KBM-7 (cell line): ENCODE measurements around the gene CNTNAP2.
"Not testable (repeated sequence)": the region's sequence is repeated elsewhere in the genome, so short reads cannot be mapped to it uniquely, and the experiment has no call there.

Source experiments
- DNase-seq: peaks from one replicate; pipeline ENCODE4 v3.0.0-alpha.2; 2015
- in situ Hi-C: fragments of 300-500 bp; cut with MboI; formaldehyde crosslinking; loops from 2 replicates; pipeline ENCODE4 v1.14.3; 2020; ENCODE audit warnings: low sequenced_read_pairs, low pct_unique_long_range_greater_than_20kb, mixed read lengths

Gene CNTNAP2

DNA sequence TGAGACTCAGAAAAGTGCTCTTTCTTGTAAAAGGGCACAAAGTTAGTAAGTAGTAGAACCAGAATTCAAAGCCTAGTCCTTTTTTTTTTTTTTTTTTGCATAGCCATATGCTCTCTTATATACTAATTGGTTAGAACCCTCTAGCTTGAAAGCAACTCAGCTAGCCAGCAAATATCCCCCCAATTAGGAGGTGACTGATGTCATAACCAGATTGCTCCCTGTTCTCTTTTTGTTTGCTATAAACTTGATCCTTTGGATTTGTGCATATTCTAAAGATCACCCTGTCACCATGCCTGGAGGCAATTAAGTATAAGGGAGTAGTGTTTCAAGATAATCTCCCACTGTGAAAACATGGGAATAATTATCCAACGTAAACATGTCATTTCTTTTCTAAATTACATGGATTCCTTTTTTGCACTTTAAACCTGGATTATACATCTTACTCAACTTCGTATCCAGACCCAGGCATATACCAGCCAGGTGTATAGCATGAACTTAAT lies 963.4 kb downstream of the CNTNAP2 start:
- in situ Hi-C loops, result no loop called here
- no peak for DNase-seq

DNA sequence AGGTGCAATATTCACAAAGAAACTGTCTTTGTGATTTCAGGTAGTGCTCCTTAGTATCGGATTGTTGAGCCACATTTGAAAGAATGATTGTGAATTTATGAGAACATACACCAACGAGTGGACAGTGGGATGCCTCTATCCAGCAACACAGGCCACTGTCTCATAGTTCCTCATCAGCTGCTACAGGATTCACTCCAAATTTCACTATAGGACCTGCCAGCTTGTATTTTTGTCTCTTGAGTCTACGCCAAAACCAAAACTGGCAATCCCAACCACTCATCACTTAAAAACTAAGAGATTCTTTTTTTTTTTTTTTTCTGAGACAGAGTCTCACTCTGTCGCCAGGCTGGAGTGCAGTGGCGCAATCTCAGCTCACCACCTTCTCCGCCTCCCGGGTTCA lies 964.5 kb downstream of the CNTNAP2 start:
- in situ Hi-C loops, result no loop called here
- no peak for DNase-seq

DNA sequence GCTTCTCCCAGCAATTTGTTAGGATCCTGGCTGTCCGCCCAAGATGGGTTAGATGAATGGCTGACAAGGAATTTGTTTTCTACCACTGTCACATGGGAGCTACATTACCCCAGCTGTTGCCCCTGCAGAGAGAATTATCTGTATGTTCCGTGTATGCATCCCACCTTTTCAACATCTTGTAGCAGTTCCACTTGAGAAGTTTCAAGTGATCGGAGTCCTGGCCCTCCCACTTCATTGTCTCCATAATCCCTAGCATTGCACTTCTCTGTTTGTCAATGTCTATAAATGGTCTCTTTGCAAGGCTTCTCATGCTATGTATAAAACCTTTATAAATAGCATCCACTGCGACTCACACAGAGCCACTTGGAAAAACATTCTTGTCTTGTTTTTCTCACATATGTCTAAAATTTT lies 972.5 kb downstream of the CNTNAP2 start:
- in situ Hi-C loops, result no loop called here
- DNase-seq, result no peak

DNA sequence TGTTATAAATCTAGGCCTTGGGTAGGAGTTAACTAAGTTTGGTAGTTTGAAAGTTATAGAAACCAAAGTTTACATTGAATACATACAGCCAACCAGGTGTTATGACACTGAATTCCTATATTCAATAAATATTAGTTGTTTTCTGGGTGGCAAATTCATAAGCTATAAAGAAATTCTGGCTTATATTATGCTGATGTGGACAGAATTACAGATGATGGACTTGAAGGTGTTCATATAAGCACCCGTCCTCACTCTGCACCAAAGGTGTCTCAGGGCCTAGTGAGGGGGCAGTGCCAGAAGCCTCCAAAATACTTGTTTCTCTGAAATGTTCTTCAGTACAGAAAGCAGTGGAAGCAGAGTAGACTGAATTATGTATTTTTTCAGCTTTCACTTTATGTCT lies 973.0 kb downstream of the CNTNAP2 start:
- in situ Hi-C loops, result no loop called here

DNA sequence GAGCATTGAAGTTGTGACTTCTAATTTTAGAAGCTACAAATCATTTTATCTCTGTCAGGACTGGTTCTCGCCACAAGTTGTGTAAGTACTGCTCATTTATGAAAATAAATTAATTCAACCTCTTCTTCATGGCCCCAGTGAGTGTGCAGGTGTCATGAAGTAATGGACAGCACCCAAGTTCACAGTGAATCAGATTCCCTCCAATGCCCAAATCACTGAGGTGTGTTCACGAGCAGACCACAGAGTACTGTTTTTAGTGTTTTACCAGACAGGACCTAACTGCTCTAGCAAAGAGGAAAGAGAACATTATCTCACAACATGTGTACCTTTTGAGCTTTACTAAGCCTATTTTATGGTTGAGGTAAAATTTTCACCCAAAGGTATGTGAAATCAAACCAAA lies 980.0 kb downstream of the CNTNAP2 start:
- in situ Hi-C loops, result no loop called here
- no peak for DNase-seq

More for the DNA sequence above, 973.0 kb downstream of the CNTNAP2 start:
- no peak for DNase-seq

DNA sequence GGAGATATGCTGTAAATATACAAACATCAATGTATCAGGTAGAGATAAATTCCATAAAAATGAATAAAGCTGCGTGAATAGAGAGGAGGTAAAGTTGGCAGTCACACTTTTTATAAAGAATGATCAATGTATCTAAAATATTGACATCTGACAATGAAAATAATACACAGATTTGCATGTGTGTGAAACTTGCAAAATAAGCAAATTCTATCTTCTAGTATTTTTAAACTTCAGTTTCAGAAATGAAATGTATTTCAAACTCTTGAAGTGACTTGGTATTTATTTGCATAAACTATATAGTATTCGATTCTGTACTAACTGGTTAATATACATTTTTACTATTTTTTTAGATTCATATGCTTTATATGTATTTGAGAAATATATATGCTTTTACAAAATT lies 986.6 kb downstream of the CNTNAP2 start:
- in situ Hi-C loops, result no loop called here
- no peak for DNase-seq

DNA sequence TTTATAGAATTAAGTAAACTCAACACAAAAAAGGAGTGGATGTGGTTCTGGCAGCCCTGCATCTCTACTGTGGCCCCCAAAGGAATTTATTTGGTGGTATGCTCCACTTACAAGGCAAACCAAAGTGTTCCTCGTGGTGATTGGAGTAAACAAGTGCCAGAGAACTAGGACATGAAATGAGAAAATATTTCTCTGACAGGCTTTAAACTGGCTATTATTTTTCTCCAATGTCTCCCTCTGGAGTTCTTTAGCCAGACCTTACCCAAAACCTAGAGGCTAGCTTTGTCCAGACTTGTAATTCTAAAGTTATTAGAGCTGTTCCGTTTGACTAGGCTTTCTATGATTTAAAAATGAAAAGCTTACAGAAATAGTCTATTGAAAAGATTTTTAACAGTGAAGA lies 990.1 kb downstream of the CNTNAP2 start:
- DNase-seq, result no peak
- in situ Hi-C loops, result no loop called here

DNA sequence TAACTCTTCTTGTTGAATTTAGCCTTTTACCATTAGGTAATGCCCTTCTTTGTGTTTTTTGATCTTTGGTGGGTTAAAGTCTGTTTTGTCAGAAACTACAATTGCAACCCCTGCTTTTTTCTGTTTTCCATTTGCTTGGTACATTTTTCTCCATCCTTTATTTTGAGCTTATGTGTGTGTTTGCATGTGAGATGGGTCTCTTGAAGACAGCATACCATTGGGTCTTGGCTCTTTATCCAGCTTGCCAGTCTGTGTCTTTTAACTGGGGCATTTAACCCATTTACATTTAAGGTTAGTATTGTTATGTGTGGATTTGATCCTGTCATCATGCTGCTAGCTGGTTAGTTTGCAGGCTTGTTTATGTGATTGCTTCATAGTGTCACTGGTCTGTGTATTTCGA lies 997.9 kb downstream of the CNTNAP2 start:
- DNase-seq, in situ Hi-C loops: not testable (repeated sequence)

DNA sequence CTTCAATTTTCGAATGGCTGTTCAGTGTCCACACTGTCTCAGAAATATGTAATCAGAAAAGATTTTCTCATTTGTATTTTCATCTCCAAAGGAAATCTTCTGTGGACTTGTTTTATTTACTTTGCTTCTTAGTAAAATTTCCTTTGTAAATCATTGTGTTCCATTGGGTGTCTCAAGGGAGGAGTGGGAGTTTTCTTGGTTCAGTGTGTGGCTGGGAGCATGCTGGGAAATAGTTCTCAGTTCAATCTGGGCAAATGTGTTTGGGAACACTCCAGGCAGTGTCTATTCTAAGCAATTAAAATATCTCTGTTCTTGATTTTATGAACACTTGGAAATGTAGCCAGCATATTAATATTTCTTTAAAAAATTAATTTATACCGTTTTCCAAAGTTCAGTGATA lies 1019.8 kb downstream of the CNTNAP2 start:
- in situ Hi-C loops, result no loop called here

DNA sequence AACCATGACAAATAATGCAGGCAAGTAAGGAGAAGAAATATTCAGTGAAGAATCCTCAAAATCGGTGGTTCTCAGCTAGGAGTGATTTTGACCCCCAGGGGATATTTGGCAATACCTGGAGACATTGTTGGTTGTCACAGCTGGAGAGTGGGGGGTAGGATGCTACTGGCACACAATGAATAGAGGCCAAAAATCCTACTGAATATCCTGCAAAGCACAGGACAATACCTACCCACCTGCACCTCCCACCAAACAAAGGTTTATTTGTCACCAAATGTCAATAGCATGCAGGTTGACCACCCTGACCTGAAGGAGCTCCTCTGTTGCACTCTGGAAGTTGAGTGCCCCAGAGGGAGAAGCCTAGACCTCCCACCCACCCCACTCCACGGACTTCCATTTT lies 1028.6 kb downstream of the CNTNAP2 start:
- in situ Hi-C loops, result no loop called here
- DNase-seq, result no peak

More for the DNA sequence above, 1019.8 kb downstream of the CNTNAP2 start:
- no peak for DNase-seq

DNA sequence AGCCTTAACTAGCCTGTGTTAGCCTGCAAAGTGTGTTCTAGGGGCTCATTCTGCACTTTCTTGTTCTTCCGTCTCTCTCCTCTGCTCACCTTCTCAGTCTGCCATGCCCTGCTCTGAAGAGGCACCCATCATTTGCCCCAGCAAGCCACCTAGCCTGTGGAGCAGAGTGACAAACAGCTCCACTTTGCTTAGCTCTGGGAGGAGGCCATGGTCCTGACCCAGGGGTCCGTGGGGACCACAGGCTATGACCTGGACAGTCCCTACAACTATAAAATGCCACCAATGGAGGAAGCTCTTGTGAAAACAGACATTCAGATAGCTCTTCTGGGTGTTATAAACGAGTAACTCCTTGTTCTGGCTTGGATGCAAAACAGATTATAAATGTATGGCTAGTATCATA lies 1029.6 kb downstream of the CNTNAP2 start:
- DNase-seq, result no peak
- in situ Hi-C loops, result no loop called here

DNA sequence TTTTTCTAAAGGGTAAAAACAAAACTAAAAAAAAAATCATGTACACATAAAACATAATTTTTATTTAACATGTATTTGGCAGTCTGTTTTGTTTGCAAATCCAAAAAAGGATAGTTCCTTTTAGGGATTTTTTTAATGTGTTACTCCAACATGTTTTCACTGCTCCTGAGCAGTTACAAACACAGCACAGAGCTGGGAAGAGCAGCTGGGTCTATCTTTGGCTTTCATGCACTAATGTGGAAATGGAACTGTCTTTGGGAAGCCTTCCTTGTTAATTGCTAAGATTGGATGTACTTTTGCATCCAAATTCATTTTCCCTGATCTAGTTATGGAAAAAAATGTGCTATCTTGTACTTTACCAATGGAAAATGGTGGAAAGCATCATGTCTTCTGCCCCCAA lies 1035.1 kb downstream of the CNTNAP2 start:
- in situ Hi-C loops, result no loop called here
- no peak for DNase-seq

DNA sequence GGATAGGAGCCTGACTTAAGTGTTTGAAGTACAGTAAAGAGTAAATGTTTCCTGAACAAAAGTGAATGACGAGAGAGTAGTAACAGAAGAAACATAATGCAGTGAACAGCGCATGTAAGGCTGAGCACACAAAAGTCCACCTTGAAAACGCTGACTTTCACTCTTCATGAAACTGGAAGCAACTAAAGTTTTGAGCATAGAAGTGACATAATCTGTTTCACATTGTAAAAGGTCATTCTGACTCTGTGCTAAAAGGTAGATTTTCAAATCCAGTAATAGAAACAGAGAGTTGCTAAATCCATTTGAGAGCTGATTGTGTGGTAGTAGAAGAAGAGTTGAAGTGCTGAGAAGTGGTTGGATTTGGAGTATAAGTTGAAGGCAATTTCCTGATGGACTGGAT lies 1037.0 kb downstream of the CNTNAP2 start:
- in situ Hi-C loops, result no loop called here
- DNase-seq, result no peak

DNA sequence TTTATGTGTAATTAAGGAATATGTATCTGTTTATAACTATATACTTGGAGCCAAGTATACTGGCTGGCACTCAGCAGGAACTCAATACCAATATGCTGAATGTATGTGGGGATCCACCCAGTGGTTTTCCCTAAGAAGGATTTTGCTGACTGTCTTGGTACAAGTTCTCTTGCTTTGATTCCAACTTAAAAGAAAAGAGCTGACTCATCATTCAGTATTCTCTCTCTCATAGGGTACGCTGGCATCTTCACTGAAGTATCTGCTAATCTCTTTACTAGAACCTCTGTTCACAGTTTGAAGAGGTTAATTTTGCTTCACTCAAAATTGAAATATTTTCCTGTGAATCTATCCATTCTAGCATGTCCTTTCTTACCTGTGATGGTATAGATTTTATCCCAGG lies 1044.8 kb downstream of the CNTNAP2 start:
- in situ Hi-C loops, result no loop called here
- DNase-seq, result no peak

DNA sequence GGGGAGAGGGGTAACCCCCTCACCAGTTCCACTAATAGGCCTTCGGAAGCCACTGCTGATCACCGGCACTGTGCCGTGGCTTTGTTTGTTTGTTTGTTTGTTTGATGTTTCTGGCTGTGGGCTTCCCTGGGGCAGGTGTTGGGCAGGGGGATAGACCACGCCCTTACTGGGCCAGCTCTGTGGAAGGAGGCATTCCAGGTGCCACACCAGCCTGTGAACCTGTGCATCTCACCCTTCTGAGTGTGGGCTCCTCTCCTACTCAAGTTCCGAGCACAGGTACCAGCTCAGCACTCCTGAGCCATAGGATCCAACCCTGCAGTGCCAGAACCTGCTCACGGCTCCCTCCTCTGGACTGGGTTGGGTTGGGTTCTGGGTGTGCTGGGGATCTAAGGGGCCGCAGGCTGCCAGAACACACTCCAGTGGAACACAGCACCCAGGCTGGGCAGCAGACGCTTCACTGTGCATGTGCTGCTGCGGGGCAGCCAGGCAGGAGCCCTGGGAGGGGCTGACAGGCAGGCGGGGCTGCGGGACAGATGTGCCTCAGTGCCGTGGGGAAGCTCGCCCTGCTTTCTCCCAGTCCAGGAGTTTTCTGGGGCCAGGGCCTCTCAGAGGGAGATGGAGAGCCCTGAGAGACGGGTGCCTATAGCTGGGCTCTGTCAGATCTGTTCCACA lies 1053.9 kb downstream of the CNTNAP2 start:
- in situ Hi-C loops, result no loop called here
- DNase-seq, result no peak

DNA sequence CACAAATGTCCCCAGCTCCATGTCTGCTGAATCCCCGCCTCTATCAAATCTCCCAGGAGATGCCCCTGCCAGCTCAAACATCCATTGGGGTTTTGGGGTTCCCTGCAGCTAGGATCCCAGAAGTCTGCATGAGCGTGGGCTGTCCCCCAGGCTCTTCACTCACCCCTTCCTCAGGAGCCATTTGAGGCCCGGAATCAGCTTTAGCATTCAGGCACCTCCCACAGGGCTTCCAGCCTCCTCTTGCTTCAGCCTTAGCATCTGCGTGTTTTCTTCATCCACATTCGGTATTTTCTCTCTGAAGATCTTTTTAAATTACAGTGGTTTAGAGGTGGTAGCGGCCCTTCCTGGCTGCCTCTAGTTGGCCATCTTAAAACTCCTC lies 1054.4 kb downstream of the CNTNAP2 start:
- in situ Hi-C loops, result no loop called here
- no peak for DNase-seq

DNA sequence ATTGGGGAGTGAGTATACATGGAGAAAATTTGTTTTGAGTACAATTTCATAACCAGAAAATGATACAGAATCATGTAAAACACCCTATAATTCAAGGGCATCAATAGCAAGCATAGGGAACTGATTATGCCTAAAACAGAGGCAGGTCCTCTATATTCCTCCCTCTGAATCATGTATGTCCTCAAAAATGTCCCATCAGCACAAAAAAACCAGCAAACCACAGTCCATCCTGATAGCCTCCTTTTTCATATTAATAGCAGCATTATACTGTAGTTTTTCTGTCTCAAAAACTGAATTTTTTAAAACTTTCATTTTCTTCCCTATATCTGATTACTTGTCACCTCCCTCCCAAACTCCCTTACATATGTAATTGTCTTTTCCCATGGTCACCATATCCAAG lies 1057.3 kb downstream of the CNTNAP2 start:
- in situ Hi-C loops, result no loop called here
- DNase-seq, result no peak

DNA sequence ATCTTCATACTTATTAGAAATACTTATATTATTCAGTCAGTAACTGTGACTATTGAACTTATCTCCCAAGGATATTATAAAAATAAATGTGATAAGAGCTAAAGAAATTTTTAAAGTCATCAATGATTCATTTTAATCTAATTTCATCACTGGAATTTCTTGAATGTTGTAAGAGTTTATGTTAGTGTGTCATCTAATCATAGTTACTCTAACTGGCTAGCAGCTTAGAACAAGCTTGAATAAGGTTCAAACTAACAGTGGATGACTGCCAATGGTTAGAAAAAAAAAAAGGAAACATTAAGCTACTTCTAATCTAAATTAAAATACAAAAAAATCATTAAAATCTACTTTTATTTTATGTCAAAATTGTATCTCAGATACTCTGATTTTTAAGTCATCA lies 1066.3 kb downstream of the CNTNAP2 start:
- no peak for DNase-seq
- in situ Hi-C loops, result no loop called here

DNA sequence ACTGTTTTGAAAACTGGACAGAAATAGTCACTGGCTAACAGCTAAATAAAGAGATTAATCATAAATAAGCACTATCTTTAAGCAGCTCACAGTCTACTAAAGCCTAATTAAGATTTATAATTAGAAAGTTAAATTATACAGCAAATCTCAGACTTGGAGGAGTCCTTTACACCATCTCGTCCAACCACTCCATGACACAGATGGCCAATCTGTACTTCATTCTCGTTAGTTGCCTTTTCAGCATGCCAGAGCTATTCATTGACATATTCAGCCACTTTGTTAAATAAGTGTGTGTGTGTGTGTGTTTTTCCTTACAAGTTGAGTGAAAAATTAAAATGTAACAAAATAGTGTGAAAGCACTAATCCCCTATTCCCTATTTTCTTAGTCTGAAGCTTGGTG lies 1066.7 kb downstream of the CNTNAP2 start:
- no peak for DNase-seq
- in situ Hi-C loops, result no loop called here

DNA sequence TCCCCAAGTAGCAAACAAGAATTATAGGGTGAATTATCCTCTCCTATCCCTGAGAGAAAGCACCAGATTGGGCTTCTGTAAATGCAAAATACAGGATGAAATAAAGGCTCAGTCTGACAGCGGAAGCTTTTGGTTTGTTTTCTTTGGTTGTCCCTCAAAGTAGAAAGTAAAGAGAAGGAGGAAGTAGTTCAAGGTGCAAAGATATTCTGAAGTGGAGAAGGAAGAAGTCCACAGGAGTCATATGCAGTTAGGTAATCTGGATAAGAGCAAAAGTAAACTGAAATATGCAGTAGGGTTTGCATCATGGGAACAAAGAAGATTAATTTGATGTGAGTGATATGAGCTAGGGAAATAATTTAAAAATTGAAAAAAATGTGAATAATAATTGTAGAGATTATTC lies 1071.9 kb downstream of the CNTNAP2 start:
- in situ Hi-C loops, result no loop called here
- DNase-seq, result peak; percentile 2

DNA sequence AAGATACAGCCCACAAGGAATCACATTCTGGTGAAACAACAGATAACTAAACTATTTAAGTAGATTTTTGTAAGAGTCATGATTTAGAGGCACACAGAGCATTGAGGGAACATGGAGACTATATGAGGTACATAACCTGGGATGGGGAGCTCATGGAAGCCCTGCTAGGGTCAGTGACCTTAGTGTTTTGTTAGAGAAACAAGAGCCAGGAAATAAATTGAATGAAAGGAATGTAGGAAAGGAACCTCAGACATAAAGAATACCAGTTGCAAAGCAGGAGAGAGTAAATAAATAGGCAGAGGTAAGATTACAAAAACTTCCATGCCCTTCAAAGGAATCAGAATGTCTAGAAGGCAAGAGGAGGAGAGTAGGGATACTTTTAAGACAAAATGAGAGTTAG lies 1076.9 kb downstream of the CNTNAP2 start:
- DNase-seq, result no peak
- in situ Hi-C loops, result no loop called here
